Gastroesophageal sphincter (tissue), 4 donors: ENCODE data around the gene POMP. TPM values are rescaled to one million over a fixed set of nuclear protein-coding genes. Genes with fewer than 3 reads are reported as not detected.

Experiments used
- ATAC-seq: fragments of 150-250 bp; one replicate; pipeline ENCODE4 v1.9.1; 2016; ENCODE audit warnings: mild to moderate bottlenecking, moderate library complexity
- H3K27ac ChIP-seq, 4 donors: fragments of 200-600 bp; sonication (generic) in 3 of 4; 1 replicate in 3 of 4; 2 replicates in 1 of 4; pipeline ENCODE4 v1.5.1; 2016 to 2019
- H3K27me3 ChIP-seq: fragments of 200-600 bp; sonication (generic); one replicate; pipeline ENCODE4 v1.5.1; 2019
- H3K36me3 ChIP-seq, 2 donors: fragments of 200-600 bp; sonication (generic); one replicate each; pipeline ENCODE4 v1.5.1; 2019; ENCODE audit warnings: control low read depth in 1 of 2
- H3K4me1 ChIP-seq, 3 donors: fragments of 200-600 bp; sonication (generic); 1 replicate in 2 of 3; 2 replicates in 1 of 3; pipeline ENCODE4 v1.5.1; 2016 to 2019; ENCODE audit warnings: control low read depth in 2 of 3
- H3K4me3 ChIP-seq, 2 donors: fragments of 200-600 bp; sonication (generic); one replicate each; pipeline ENCODE4 v1.5.1; 2019; ENCODE audit warnings: mild to moderate bottlenecking in 1 of 2, moderate library complexity in 1 of 2
- H3K9me3 ChIP-seq, 3 donors: fragments of 200-600 bp; sonication (generic); one replicate each; pipeline ENCODE4 v1.5.1; 2017 to 2019; ENCODE audit warnings: control low read depth in 2 of 3
- EP300 ChIP-seq: sonication (generic); formaldehyde crosslinking; IDR thresholded peaks from one replicate; pipeline ENCODE4 v1.6.1; 2017; ENCODE audit warnings: antibody characterized with exemption, mild to moderate bottlenecking
- POLR2A ChIP-seq, 2 donors: fragments of 450-650 bp; IDR thresholded peaks; one replicate each; pipeline ENCODE4 v1.6.1; 2017; ENCODE audit warnings: antibody characterized with exemption in 2 of 2, mild to moderate bottlenecking in 2 of 2, moderate library complexity in 1 of 2
- POLR2AphosphoS5 ChIP-seq: sonication (generic); formaldehyde crosslinking; IDR thresholded peaks from one replicate; pipeline ENCODE4 v1.6.1; 2017; ENCODE audit warnings: antibody characterized with exemption
- WGBS, 2 donors: methylation state at CpG; one replicate each; pipeline ENCODE4 v1.1.5; 2018; ENCODE audit warnings: low coverage in 1 of 2; 5-methylcytosine and 5-hydroxymethylcytosine counted together
- total RNA-seq, 4 donors: library from RNA; depleted of rRNA; stranded (reverse); fragments of >200 nt; gene quantifications; one replicate each; pipeline ENCODE4 v1.1.0, GENCODE V29; 2016
- TF ChIP-seq, protein P1 (sequence below), 4 experiments: fragments of 200-600 bp in 2 of 4; fragments of 450-650 bp in 2 of 4; sonication (generic) in 1 of 4; IDR thresholded peaks; one replicate each; pipeline ENCODE4 v1.5.1; 2017 to 2019; ENCODE audit warnings: antibody characterized with exemption in 4 of 4, mild to moderate bottlenecking in 2 of 4, moderate library complexity in 2 of 4

POMP gene
- total RNA-seq, 4 donors from 2014 or later = 47.6 to 71.6 (median 60.1) TPM

DNA sequence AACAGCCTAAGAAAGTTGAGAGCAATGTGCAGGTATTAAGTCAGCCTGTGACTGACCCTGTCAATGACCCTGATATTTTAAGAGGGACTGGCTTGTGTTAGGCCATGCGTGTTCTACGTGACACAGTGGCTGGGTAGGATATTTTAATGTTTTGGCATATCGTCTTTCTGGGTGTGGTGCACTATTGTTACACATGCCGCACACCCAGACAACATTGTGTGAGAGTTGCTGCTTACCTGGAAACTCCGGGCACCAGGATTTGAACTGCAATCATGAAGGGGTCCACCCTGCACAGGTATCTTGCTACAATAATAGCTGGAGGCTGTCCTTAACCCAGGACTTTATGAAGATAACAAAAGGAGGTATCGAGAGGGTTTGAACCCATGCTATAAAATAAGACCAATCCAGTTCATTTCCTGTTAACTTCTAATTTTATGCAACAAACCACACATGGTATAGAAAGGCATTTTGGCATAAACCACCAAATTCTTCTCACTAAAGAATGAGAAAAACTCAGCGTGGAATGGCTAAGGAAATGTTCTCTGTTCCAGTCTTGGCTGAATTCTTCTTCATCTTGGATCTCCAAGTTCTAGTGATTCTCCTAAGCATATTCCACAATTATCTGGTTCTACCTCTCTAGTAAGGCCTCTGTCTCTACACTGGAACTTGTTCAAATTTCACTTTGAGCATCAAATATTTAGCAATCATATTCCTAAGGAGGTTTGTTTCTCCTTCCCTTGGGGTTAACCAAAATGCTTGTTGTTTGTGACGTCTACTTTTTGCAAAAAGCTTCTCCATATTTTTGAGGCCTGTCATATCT is 38.7 kb upstream of the POMP start:
- ATAC-seq = no peak
- peaks cover 8% of the 10 kb centered on the region for H3K27me3 ChIP-seq
- H3K9me3 ChIP-seq = no peaks in the 10 kb centered on the region
- TF ChIP-seq POLR2A (IDR thresholded peaks at IDR 0.05) (no peak), POLR2AphosphoS5 (no peak), EP300 (no peak)
- TF ChIP-seq, protein P1, sequence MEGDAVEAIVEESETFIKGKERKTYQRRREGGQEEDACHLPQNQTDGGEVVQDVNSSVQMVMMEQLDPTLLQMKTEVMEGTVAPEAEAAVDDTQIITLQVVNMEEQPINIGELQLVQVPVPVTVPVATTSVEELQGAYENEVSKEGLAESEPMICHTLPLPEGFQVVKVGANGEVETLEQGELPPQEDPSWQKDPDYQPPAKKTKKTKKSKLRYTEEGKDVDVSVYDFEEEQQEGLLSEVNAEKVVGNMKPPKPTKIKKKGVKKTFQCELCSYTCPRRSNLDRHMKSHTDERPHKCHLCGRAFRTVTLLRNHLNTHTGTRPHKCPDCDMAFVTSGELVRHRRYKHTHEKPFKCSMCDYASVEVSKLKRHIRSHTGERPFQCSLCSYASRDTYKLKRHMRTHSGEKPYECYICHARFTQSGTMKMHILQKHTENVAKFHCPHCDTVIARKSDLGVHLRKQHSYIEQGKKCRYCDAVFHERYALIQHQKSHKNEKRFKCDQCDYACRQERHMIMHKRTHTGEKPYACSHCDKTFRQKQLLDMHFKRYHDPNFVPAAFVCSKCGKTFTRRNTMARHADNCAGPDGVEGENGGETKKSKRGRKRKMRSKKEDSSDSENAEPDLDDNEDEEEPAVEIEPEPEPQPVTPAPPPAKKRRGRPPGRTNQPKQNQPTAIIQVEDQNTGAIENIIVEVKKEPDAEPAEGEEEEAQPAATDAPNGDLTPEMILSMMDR (IDR thresholded peaks at IDR 0.05) = no peak
- WGBS, 2 donors = 80 to 95% methylated on average over 2 to 8 of the region's 8 CpGs
- H3K27ac ChIP-seq = no peak overlapping the region
- no peak overlapping the region for H3K4me3 ChIP-seq
- H3K36me3 ChIP-seq = no peaks in the 10 kb centered on the region
- no peaks in the 10 kb centered on the region for H3K4me1 ChIP-seq

DNA sequence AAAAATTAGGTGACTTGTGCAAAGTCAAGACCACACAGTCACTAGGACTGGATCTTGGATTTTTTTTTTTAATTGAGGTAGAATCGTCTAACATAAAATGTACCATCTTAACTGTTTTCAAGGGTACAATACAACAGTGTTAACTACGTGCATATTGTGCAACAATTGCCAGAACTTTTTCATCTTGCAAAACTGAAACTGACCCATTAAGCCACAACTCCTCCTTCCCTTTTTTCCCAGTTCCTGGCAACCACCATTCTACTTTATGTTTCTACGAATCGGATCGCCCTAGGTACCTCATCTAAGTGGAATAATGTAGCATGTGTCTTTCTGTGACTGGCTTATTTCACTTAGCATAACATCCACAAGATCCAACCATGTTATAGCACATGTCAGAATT is 37.5 kb upstream of the POMP start:
- peaks cover 8% of the 10 kb centered on the region for H3K27me3 ChIP-seq
- H3K4me1 ChIP-seq = no peaks in the 10 kb centered on the region
- H3K27ac ChIP-seq = no peak overlapping the region
- H3K4me3 ChIP-seq = no peak overlapping the region
- 73 to 78% methylated on average over 5 of the region's 5 CpGs for WGBS, 2 donors
- no peak for ATAC-seq
- no peaks in the 10 kb centered on the region for H3K36me3 ChIP-seq
- no peaks in the 10 kb centered on the region for H3K9me3 ChIP-seq
- TF ChIP-seq, protein P1 (IDR thresholded peaks at IDR 0.05) = no peak
- TF ChIP-seq EP300 (no peak), POLR2A (IDR thresholded peaks at IDR 0.05) (no peak), POLR2AphosphoS5 (no peak)

DNA sequence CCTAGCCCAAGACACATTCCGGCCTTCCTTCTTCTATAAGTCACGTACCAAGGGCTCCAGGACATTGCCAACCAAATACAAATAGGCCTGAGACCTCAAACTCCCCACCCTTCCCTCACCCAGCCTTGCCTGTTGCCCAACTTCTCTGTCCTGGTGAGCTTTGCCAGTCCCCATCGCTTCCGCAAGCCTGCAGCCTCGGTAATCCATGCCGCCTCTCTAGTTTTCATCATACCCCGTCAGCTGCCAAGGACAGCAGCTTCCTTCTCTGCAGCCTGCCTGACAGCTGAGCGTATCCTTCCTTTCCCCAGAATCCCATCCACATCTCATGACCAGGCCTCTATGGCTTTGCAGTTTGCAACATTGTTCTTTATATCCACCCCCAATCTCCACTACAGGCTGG is 36.6 kb upstream of the POMP start:
- TF ChIP-seq EP300 (no peak), POLR2A (IDR thresholded peaks at IDR 0.05) (no peak), POLR2AphosphoS5 (no peak)
- TF ChIP-seq, protein P1 (IDR thresholded peaks at IDR 0.05) = no peak
- Histone ChIP-seq H3K9me3 (no peaks in the 10 kb centered on the region), H3K4me1 (no peaks in the 10 kb centered on the region), H3K27ac (peak overlapping the region in 1 of 4 donors; percentile 31), H3K27me3 (peaks cover 8% of the 10 kb centered on the region), H3K4me3 (no peak overlapping the region), H3K36me3 (no peaks in the 10 kb centered on the region)
- 90 to 93% methylated on average over 8 of the region's 8 CpGs for WGBS, 2 donors
- ATAC-seq = peak; percentile 66

DNA sequence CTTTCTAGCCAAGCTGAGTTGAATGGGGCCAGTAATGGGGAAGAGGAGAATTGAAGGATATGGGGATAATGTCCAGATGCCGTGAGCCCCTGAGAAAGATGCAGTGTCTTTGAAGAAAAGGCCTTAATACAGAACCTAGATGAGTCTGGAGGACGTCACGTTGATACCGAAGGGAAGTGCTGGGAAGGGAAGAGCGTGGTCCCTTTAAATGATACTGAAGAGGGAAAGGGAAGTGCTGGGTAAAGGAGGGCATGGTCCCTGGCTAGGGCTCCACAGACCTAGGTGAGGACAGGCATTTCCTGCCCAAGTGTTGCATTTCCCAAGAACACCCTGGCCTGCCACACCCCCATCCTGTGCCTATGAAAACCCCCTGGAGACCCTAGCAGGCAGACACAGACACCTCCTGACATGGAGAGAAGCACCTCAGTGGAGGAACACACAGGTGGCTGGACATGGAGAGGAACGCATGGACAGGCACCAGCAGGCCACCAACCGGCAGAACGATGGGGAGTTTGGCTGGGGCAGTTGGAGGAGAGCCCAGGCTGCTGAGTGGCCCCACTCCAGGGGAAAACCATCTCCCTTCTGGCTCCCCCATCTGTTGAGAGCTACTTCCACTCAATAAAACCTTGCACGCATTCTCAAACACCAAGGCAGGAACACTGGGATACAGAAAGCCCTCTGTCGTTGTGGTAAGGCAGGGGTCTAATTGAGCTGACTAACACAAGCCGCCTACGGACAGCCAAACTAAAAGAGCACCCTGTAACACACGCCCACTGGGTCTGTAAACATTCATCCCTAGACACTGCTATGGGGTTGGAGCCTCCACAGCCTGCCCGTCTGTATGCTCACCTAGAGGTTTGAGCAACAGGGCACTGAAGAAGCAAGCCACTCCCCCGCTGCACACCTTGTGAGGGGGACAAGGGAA is 34.9 kb upstream of the POMP start:
- WGBS, 2 donors = 60 to 69% methylated on average over 8 to 10 of the region's 15 CpGs
- no peaks in the 10 kb centered on the region for H3K4me1 ChIP-seq
- H3K4me3 ChIP-seq = no peak overlapping the region
- no peak overlapping the region for H3K27ac ChIP-seq
- no peaks in the 10 kb centered on the region for H3K9me3 ChIP-seq
- ATAC-seq = no peak
- peaks cover 8% of the 10 kb centered on the region for H3K27me3 ChIP-seq
- no peaks in the 10 kb centered on the region for H3K36me3 ChIP-seq
- no peak for TF ChIP-seq POLR2AphosphoS5
- TF ChIP-seq, protein P1 (IDR thresholded peaks at IDR 0.05) = no peak
- no peak for TF ChIP-seq EP300
- no peak for TF ChIP-seq POLR2A (IDR thresholded peaks at IDR 0.05)
